Retina (tissue), 1 donor: ENCODE measurements around the gene TNFRSF1B.

ENCODE experiments used
- DNase-seq: peaks from one replicate; pipeline ENCODE4 v3.0.0-alpha.2; 2016

TNFRSF1B gene

DNA sequence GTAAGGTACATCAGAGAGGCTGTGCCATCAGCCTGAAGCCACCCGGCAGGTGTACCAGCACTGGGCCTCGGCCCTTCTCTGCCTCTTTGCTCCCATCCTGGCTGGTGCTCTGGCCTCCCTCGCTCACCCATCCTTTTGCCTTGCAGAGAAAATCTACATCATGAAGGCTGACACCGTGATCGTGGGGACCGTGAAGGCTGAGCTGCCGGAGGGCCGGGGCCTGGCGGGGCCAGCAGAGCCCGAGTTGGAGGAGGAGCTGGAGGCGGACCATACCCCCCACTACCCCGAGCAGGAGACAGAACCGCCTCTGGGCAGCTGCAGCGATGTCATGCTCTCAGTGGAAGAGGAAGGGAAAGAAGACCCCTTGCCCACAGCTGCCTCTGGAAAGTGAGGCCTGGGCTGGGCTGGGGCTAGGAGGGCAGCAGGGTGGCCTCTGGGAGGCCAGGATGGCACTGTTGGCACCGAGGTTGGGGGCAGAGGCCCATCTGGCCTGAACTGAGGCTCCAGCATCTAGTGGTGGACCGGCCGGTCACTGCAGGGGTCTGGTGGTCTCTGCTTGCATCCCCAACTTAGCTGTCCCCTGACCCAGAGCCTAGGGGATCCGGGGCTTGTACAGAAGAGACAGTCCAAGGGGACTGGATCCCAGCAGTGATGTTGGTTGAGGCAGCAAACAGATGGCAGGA lies 24.5 kb upstream of the TNFRSF1B start:
- DNase-seq: peak; percentile 39

DNA sequence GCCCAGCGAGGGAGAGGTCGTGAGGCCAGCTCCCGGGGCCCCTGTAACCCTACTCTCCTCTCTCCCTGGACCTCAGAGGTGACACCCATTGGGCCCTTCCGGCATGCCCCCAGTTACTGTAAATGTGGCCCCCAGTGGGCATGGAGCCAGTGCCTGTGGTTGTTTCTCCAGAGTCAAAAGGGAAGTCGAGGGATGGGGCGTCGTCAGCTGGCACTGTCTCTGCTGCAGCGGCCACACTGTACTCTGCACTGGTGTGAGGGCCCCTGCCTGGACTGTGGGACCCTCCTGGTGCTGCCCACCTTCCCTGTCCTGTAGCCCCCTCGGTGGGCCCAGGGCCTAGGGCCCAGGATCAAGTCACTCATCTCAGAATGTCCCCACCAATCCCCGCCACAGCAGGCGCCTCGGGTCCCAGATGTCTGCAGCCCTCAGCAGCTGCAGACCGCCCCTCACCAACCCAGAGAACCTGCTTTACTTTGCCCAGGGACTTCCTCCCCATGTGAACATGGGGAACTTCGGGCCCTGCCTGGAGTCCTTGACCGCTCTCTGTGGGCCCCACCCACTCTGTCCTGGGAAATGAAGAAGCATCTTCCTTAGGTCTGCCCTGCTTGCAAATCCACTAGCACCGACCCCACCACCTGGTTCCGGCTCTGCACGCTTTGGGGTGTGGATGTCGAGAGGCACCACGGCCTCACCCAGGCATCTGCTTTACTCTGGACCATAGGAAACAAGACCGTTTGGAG lies 23.7 kb upstream of the TNFRSF1B start:
- no peak for DNase-seq

DNA sequence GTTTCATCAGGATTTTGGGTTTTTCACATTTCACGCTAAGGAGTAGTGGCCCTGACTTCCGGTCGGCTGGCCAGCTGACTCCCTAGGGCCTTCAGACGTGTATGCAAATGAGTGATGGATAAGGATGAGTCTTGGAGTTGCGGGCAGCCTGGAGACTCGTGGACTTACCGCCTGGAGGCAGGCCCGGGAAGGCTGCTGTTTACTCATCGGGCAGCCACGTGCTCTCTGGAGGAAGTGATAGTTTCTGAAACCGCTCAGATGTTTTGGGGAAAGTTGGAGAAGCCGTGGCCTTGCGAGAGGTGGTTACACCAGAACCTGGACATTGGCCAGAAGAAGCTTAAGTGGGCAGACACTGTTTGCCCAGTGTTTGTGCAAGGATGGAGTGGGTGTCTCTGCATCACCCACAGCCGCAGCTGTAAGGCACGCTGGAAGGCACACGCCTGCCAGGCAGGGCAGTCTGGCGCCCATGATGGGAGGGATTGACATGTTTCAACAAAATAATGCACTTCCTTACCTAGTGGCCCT lies 23.1 kb upstream of the TNFRSF1B start:
- DNase-seq: no peak

DNA sequence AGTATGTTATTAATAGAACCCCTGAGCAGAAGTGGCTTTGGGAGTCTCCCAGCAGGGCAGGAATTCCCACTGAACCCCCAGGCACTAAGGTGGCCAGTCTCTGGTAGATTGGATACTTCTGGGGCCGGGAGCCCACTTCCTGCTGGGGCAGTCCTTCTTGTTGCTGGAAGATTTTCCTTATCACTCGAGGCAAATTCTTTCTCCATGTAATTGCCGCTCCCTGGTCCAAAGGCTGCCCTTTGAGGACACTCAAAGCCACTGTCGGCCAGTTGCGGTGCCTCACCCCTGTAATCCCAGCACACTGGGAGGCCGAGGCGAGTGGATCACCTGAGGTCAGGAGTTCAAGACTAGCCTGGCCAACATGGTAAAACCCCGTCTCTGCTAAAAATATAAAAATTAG lies 22.6 kb upstream of the TNFRSF1B start:
- no peak for DNase-seq

DNA sequence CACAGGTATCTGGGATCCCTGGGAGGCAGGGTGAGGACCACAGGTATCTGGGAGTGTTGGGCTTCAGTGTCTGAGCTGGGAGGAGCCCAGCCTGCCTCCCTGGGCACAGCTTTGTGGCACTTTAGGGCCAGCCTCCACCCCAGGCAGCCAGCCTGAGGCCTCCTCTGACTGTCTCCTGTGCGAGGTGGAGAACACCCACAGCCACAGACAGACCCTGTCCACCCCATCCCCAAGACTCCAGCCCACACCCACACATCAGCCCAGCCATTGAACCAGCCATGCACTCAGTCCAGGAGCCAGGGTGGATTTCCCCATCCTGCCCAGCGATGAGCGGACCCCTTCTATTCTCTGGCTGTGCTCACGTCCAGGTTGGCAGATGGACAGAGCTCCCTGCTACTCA lies 21.8 kb upstream of the TNFRSF1B start:
- no peak for DNase-seq

DNA sequence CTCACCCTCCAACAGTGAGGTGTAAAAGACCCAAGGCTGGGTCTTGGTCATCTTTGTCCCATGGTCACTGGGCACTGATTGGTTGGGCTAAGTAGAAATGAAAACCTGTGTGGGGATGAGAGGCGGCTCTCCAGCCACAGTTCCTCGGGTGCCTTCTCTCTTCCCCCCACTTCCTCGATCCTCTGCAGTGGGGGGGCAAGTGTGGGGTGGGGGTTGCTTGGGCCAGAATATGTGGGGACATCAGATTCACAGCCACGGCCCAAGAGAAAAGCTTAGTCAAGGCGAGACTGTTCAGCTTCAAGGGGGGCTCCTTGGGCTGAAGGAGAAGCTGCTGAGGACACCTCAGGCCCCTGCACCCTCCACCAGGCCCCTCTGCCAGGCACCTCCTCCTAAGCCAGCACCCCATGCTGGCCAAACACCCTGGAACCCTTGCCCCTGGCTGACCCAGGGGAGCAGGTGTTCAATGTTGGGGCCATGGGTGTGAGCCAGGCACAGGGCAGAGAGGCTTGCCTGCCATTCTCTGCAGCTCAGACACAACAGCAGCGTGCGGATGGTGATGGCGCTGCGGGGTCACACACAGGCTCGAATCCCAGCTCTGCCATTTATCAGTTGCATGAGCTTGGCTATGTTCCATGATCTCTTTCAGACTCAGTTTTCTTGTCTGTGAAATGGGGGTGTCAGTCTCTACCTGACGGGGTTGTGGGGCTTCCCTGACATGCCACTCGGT lies 21.0 kb upstream of the TNFRSF1B start:
- DNase-seq: no peak

DNA sequence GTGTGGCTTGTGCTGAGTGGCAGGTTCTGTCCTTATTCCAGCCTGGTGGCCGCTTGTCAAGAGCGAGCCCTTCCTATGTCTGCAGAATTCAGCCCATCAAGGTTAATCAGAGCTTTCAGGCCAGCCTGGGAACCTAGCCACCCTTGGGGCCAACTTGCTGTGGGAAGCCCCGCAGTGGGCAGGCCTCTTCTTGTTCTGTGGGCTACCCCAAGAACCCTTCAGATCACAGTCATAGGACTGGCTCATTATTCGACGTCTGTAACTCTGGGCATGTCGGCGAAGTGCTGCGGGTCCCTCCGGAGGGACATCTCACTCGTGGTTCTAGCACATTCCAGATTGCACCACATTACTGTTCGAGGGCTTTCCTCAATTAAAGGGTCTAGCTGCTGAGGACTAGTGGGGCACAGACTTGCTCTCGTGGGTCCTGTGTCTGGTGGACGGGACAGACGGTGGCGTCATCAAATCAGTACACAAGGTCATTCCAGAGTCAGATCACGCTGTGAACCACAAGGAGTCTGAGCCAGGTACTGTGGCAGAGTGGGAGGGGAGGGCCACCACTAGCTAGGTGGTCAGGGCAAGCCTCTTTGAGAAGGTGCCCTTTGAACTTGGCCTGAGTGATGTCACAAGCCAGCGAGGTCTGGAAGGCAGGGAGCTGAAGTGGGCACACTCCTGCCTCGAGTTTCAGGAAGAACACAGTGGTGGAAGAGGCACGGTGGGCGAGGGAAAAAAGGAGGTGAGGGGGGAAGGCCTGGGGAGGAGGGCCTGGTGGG lies 20.3 kb upstream of the TNFRSF1B start:
- DNase-seq: no peak

DNA sequence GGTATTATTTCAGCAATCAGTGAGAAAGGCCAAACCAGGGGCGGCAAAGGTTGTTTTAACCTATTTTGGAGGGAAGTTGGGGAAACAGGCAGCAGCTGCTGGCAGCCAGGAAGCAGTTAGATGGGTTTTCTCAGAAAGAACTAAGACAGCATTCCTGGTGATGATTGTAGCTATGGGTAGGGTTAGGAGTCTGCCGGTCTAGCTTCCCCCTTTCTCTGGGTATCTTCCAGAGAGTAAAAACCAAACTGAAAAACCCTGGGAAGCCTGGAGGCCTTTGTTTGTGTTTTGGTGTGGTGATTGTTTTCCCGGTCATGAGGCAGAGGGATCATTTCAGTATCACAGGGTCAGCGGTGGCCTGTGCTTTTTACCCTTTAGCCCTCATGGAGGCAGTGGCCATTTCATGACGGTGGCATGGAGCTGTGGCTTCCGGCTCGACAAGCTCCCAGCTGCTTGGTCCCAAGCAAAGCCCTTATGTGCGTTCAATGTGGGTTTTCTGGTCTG lies 19.5 kb upstream of the TNFRSF1B start:
- DNase-seq: no peak

DNA sequence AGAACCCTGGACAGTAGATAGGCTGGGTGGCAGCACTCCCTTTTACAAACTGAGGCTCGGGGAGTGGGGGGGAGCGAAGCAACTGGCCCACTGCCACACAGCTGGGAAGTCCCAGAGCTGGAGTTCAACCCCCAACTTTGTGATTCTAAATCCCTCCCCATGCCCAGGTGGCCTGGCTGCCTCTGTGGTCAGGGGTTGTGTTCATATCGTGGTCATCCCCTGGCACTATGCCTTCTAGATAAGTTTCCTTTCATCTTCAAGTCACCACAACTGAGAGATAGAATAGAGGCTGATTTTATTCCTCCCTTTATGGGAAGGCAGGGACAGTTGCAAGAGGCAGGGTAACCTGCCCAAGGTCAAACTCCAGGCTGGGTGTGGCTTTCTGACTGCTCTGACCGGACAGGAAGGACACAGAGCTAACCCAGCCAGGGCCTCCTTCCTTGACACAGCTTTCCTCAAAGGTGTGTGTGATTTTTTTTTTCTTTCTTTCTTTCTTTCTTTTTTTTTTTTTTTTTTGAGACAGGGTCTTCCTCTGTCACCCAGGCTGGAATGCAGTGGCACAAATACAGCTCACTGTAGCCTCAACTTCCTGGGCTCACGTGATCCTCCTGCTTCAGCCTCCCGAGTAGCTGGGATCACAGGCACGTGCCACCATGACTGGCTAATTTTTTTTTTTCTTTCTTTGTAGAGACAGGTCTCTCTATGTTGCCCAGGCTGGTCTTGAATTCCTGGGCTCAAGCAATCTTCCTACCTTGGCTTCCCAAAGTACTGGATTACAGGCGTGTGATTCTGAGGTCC lies 18.4 kb upstream of the TNFRSF1B start:
- DNase-seq: no peak

DNA sequence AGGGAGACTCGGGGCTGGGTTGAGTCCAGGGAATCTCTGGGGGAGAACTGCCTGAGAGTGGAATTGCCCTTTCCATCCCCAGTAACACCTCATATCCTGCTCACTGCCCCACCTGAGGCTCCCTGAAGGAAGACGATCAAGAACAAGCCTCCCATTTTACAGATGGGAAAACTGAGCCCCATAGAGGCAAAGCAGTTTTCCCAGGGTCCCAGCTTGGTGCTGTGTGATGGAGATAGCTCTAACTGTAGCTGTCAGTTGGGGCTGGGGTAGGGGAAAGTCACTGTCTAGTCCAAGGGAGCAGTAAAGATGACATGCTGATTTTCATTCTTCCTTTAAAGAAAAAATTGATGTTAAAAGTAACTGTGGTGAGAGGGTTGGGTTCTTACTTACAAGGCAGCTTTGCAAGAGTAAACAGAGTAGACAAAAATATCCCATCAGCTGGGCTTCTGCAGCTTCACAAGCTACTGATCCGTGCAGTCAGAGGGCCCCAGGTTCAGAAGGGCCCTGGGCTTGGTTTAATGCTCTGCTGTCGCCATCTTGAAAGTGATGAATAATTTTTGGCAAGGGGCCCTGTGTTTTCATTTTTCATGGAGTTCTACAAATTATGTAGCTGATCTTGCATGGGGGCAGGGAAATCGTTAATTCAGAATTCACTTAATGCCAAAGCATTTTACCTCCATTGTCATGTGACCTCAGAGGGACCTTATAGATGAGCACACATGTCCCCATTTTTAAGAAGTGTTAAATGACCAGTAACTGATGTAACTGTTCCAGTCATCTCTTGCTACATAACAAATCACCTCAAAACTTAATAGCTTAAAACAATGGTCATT lies 17.6 kb upstream of the TNFRSF1B start:
- DNase-seq: no peak

DNA sequence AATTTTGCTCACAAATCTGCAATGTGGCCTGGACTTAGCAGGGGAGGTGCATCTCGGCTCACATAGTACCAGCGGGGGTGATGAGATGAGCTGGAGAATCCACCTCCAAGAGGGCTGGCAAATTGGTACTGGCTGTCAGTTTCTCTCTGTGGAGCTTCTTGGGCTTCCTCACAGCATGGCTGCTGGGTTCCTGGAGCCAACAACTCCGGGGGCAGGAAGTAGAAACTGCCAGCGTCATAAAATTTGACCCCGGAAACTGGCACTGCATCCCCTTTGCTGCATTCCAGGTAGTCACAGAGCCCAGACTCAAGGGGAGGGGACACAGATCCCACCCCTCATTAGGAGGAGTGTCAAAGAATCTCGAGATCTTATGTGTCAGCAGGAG lies 17.0 kb upstream of the TNFRSF1B start:
- no peak for DNase-seq

DNA sequence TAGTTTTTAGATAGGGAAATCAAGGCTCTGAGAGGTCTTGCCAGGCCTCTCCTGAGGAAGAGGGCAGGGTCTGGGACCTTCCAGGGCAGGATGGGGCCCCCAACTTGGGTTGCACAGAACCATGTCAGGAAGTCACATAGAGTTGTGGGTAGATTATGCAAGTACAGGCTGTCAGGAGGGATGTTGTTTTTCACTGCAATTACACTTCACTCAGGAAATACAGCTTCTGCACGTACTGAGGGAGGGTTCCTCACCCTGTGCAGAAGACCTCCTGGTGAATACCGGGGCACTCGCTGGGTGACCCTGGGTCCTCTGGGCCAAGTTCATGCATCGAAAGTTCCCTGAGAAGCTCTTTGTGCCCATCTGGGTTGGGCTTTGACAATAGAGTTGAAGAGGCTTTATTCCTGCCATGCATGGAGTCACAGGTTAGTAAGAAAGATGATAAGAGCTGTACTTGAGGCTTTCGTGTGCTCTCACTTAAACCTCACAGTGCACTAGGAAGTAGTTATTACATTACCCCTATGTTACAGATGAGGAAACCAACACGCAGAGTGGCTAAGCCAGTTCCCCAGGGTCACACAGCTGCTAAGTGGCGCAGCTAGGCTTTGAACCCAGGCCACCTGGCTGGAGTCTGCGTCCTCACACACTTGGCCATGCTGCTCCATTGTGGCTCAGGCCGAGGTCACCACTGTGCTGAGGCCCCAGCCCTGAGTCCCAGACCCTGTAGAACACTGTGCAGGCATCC lies 16.2 kb upstream of the TNFRSF1B start:
- DNase-seq: no peak

DNA sequence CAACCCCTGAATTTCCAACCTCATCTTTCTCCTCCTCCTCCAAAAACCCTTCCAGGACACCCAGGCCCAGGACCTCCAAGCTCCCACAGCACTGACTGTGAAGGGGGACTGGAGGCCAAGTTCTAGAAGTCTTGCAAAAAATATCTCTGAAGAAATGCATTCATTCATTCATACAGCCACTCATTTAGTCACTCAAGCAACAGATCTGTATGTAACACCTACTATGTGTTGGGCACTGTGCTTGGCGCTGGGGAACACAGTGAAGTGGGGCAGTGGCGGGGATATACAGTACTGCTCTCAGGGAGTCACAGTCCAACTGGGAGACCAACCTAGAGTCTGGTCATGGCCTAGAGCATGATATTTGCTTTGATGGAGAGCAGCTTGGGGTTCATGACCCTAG lies 15.3 kb upstream of the TNFRSF1B start:
- DNase-seq: no peak

DNA sequence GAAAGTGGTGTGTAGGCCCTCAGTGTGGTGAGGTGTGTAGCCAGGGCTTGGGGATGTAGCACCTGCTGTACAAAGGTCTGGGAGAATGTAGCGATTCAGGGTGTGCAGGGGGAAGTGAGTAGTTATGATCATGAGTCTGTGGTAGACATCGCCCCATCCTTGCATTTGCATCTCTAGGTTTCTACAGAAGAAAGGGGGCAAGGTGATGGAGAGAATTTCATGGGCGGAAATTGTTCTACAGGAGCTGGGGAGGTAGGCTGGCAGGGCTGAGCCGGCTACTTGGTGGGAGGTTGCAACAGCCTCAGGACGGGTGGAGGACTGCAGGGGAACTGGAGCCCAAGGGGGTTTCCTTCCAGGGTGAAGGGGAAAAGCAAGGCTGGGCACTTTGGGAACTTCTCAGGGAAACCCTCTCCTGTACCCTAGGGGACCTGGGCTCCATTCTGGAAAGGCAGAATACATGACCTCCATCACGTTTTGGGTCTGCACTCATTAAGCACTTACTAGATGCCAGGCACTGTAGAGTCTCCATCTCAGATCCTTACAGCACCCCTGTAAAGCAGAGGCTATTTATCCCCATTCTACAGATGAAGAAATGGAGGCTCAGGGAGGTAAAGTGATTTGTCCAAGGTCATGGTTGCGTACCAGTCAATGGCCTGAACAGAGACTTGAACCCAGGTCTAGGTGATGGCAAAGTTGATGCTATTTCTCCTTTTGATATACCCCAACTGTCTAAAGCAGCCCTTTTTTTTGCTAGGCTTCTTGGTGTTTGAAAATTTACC lies 14.5 kb upstream of the TNFRSF1B start:
- DNase-seq: no peak

DNA sequence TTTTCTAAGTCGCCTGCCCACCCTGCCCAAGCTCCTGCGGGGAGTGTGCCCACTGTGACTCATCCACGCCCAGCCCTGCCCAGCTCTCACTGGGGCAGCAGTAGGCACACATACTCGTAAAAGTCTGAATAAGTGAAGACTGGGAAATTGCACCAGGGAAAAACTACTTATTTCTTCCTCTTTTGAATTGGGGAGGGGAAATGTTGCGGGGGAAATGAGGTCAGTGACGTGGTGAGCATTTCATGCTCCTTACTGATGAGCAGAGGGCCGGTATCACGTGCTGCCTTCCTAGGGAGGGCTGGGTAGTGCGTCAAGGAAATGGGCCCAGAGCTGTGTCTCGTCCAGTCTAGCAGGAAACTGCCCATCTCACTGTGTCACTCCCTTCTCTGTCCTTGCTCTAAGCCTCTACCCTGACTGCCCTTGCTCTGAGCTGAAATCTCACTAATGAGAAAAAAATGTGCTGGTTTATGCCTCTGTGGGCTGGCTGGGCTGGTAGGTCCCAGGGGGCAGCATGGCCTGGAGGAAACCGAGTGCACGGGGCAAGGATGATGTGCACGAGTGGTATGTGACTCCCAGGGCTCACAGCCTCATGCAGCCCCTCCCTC lies 13.5 kb upstream of the TNFRSF1B start:
- no peak for DNase-seq

DNA sequence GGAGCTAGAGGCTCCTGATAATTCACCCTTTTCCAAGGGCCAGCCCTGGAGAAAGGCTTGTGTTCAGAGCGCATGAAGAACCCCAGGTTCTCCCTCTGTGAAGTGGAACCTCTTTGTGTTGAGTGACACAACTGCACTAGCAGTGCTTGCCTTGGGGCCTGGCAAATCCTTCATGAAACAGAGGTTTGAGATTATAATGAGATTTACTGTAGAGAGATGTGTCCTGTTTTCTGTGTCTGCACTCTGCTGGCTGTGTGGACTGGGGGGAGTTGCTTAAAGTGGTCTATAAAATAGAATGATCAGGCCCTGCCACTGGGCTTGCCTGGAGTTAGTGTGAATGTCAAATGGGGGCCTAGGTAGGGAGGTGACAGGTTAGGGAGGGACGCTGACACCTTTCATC lies 11.5 kb upstream of the TNFRSF1B start:
- no peak for DNase-seq

DNA sequence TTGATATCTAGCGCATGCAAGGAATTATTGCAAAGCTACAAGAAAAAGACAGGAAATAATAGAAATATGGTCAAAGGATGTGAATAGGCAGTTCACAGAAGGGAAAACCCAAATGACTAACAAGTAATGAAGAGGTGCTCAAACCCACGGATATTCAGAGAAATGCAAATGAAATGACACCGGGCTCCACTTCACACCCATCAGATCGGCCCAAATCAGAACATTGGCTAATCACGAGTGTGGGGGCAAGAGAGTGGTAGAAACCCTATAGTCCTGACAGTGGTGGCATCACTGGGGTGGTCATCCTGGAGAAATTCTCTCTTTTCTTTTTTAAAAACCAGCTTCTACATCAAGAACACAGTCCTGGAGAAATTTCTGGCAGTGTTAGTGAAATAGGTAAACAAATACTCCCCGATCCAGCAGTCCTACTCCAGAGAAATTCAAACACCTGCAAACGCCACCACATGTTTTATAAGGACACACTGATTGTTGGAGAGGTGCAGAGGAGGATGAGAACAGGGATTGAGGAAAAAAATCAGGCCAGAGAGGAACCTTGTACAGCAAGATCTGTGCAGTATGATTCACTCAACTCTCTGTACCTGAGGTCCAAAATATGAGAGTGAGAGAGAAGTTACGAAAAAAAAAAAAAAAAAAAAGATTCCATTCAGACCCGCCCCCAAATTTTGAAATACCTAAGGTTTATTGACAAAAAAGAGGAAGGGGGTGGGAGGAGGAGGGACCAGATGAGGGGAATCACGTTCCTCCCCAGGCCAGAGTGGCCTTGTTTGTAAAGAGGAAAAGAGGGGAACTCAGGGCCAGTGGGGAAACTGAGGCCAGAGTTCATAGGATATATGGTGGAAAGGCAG lies 9.2 kb upstream of the TNFRSF1B start:
- no peak for DNase-seq
